LNCaP clone FGC (cell line): ENCODE data around the gene HSD17B11.
"Not testable (repeated sequence)": the region's sequence is repeated elsewhere in the genome, so short reads cannot be mapped to it uniquely, and the experiment has no call there.

Experiments
- DNase-seq: peaks from one replicate; pipeline ENCODE4 v3.0.0-alpha.2; 2011; ENCODE audit warnings: low read depth
- H3K4me3 ChIP-seq: 2 replicates; pipeline ENCODE4 v1.5.1; 2011; ENCODE audit warnings: mild to moderate bottlenecking, low read depth, low read length, control low read depth
- CTCF ChIP-seq: IDR thresholded peaks from 2 replicates; pipeline ENCODE4 v1.5.1; 2012; ENCODE audit warnings: mild to moderate bottlenecking; ENCODE audit not compliant: control insufficient read depth, insufficient read depth; ENCODE audit errors: extremely low read depth

The HSD17B11 gene

GRCh38 chr4:87356832-87357526 lies 34.0 kb downstream of the HSD17B11 start:
- DNase-seq: no peak
- no peak for TF ChIP-seq CTCF
- H3K4me3 ChIP-seq: no peak overlapping the region

- no peak for TF ChIP-seq CTCF
- H3K4me3 ChIP-seq: no peak overlapping the region
- no peak for DNase-seq
These were observed 36.6 kb downstream of the HSD17B11 start for GRCh38 chr4:87354168-87355102.

DNA sequence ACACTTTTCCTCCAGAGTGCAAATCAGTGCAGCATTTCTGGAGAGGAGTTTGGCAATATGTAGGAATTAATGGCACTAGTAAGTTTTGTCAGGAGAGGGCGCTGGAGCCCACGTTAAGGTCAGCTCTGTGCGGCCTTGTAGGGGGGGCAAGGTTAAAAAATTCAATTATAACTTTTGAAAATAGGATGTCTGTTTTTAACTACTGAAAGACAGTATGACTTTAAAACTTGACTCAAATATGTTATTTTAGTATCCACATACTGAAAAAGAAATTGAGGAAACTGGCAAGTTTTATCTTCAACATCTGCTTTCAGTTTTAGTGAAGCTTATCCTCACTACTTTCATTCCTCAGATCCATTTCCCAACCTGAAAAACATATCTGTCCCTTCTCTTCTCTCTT lies 37.4 kb downstream of the HSD17B11 start:
- TF ChIP-seq CTCF: peak; percentile 67
- DNase-seq: no peak
- no peak overlapping the region for H3K4me3 ChIP-seq

GRCh38 chr4:87345139-87345538 lies 45.8 kb downstream of the HSD17B11 start:
- no peak for DNase-seq
- no peak for TF ChIP-seq CTCF
- H3K4me3 ChIP-seq: no peak overlapping the region

DNA sequence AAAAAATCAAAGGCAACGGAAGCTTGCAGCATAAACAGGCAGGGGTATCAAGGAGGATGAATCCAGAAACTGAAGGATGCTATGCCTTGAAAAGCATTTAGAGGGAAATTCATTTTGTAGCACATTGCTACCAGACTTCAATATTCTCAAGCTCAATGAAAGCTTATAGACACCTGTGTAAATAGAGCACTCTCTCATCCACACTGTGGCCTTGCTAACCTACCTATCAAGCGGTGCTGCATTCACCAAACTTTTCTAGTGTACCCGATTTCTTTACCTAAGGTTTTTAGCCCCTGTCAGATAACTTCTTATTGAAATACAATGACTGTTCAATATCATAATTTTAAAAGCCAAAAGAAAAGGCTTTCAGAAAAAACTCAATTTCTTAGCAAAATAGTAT lies 48.1 kb downstream of the HSD17B11 start:
- no peak for TF ChIP-seq CTCF
- H3K4me3 ChIP-seq: no peak overlapping the region
- no peak for DNase-seq

- not testable (repeated sequence) for H3K4me3 ChIP-seq, DNase-seq
These were observed 48.9 kb downstream of the HSD17B11 start for GRCh38 chr4:87341954-87342635.

- no peak overlapping the region for H3K4me3 ChIP-seq
- TF ChIP-seq CTCF: no peak
- DNase-seq: no peak
These were observed 51.5 kb downstream of the HSD17B11 start for GRCh38 chr4:87339440-87339839.
